ENCODE results near the gene OTOGL. TPM values are rescaled to one million over a fixed set of nuclear protein-coding genes. Genes with fewer than 3 reads are reported as not detected.

OTOGL gene
- total and polyA plus RNA-seq, 12 donors: 0.04 to 0.52 (median 0.13) TPM; not detected in 1

DNA sequence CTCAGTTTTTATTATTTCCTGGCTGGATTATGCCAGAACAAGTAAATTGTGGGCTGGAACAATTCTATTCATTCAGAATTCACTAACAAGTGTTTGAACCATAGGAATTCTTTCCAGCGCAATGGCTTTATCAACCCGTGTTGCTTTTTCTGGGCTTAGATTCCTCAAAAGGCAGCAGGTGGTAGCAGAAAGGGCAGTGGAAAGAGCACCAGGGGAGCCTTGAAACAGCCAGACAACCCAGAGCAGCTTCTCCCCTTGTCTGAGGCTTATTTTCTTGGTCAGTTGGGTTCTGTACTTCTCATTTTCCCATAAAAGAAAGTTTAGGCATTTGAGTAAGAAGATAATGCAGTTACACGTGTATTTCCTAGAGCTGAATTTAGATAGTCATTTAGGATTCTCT is 130.7 kb downstream of the OTOGL start:
- no peaks in the 10 kb centered on the region for H3K36me3 ChIP-seq (replicated peaks in 1 of 2)
- no peaks in the 10 kb centered on the region for H3K9me3 ChIP-seq (replicated peaks in 1 of 3)
- no peak overlapping the region for H3K4me3 ChIP-seq
- 35 to 49% (median 45%) methylated on average over 3 of the region's 3 CpGs for WGBS, 4 donors
- no peaks in the 10 kb centered on the region for H3K27me3 ChIP-seq
- H3K4me1 ChIP-seq (replicated peaks in 1 of 2): no peaks in the 10 kb centered on the region
- H3K27ac ChIP-seq: no peak overlapping the region
- intact Hi-C loops (cut with DNase I): no loop called here
- no peak for DNase-seq
- TF ChIP-seq POLR2A (IDR thresholded peaks at IDR 0.05): no peak
- TF ChIP-seq, protein P1, sequence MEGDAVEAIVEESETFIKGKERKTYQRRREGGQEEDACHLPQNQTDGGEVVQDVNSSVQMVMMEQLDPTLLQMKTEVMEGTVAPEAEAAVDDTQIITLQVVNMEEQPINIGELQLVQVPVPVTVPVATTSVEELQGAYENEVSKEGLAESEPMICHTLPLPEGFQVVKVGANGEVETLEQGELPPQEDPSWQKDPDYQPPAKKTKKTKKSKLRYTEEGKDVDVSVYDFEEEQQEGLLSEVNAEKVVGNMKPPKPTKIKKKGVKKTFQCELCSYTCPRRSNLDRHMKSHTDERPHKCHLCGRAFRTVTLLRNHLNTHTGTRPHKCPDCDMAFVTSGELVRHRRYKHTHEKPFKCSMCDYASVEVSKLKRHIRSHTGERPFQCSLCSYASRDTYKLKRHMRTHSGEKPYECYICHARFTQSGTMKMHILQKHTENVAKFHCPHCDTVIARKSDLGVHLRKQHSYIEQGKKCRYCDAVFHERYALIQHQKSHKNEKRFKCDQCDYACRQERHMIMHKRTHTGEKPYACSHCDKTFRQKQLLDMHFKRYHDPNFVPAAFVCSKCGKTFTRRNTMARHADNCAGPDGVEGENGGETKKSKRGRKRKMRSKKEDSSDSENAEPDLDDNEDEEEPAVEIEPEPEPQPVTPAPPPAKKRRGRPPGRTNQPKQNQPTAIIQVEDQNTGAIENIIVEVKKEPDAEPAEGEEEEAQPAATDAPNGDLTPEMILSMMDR (IDR thresholded peaks at IDR 0.05): no peak

- no peak for DNase-seq
- Histone ChIP-seq H3K27ac (no peak overlapping the region), H3K36me3 (replicated peaks in 1 of 2) (no peaks in the 10 kb centered on the region), H3K4me3 (no peak overlapping the region), H3K9me3 (replicated peaks in 1 of 3) (no peaks in the 10 kb centered on the region), H3K4me1 (replicated peaks in 1 of 2) (no peaks in the 10 kb centered on the region), H3K27me3 (no peaks in the 10 kb centered on the region)
- 64 to 72% (median 70%) methylated on average over 1 of the region's 1 CpG for WGBS, 4 donors
- intact Hi-C loops (cut with DNase I): no loop called here
- no peak for TF ChIP-seq POLR2A (IDR thresholded peaks at IDR 0.05)
- TF ChIP-seq, protein P1 (IDR thresholded peaks at IDR 0.05): no peak
These were observed 133.5 kb downstream of the OTOGL start for GRCh38 chr12:80232837-80233236.

GRCh38 chr12:80233926-80234325 is 134.6 kb downstream of the OTOGL start:
- intact Hi-C loops (cut with DNase I): no loop called here
- H3K9me3 ChIP-seq (replicated peaks in 1 of 3): no peaks in the 10 kb centered on the region
- TF ChIP-seq POLR2A (IDR thresholded peaks at IDR 0.05): no peak
- TF ChIP-seq, protein P1 (IDR thresholded peaks at IDR 0.05): no peak
- no peaks in the 10 kb centered on the region for H3K36me3 ChIP-seq (replicated peaks in 1 of 2)
- DNase-seq: no peak
- H3K27ac ChIP-seq: no peak overlapping the region
- no peaks in the 10 kb centered on the region for H3K27me3 ChIP-seq
- no peaks in the 10 kb centered on the region for H3K4me1 ChIP-seq (replicated peaks in 1 of 2)
- no peak overlapping the region for H3K4me3 ChIP-seq

DNA sequence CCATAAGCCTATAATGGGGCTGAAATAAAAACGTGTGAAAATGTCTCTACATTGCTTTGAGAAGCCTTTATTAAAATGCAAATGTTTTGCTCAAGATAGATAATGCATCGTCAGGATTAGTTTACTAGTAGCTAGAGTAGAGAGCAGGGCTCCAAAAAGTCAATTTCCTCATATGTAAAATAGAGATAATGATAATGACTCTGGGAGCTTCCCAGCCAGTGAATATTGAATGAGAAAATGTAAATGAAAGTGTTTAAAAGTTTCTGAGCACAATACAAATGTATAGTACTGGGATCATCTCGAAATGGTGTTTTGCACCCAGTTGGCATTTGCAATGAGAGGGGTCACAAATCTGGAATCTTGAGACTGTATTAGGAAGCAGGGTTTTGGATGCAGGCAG is 135.3 kb downstream of the OTOGL start:
- H3K4me3 ChIP-seq: no peak overlapping the region
- H3K36me3 ChIP-seq (replicated peaks in 1 of 2): no peaks in the 10 kb centered on the region
- intact Hi-C loops (cut with DNase I): no loop called here
- TF ChIP-seq, protein P1 (IDR thresholded peaks at IDR 0.05): no peak
- TF ChIP-seq POLR2A (IDR thresholded peaks at IDR 0.05): no peak
- no peak overlapping the region for H3K27ac ChIP-seq
- no peaks in the 10 kb centered on the region for H3K4me1 ChIP-seq (replicated peaks in 1 of 2)
- DNase-seq: no peak
- no peaks in the 10 kb centered on the region for H3K9me3 ChIP-seq (replicated peaks in 1 of 3)
- 54 to 63% (median 59%) methylated on average over 3 of the region's 3 CpGs for WGBS, 4 donors
- no peaks in the 10 kb centered on the region for H3K27me3 ChIP-seq

Measured in adrenal gland (tissue), 12 donors.